Endothelial cell of hepatic sinusoid (primary cell): ENCODE data around the gene PLAAT1.

Source experiments
- in situ Hi-C: cut with HindIII; loops from 2 replicates; pipeline ENCODE4 v1.10.0; 2017; ENCODE audit warnings: low sequenced_read_pairs

PLAAT1 gene

GRCh38 chr3:193250492-193250891, 9.5 kb downstream of the PLAAT1 start:
- in situ Hi-C loops = no loop called here

DNA sequence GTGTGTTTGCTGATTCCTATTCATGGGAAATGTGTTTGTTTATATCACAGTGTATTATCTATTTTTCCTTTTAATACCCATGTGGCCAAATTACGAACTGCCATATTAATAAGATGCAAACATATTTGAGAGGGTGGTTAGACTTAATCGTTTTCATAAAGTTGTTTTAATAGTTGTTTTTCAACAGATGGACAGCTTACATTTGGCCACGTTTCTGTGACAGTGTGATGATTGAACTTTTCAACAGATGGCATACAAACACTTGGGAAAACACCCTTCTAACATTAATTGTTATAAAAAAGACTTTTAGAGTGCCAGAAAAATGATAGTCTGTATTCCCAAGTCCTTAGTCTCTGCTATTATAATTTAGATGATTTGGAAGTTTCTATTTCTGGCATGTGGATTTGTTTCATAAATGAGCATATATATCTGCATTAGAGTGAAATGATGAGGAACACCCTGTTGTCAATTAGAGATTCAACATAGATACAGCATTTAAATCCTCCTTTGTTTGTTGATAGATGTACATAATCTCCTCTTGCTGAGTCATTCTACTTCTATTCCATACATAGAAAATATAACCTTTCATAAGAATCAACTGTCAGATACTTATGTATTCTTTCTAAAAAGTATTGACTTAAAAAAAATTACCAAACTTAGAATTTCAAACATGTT, 13.1 kb downstream of the PLAAT1 start:
- in situ Hi-C loops = no loop called here

DNA sequence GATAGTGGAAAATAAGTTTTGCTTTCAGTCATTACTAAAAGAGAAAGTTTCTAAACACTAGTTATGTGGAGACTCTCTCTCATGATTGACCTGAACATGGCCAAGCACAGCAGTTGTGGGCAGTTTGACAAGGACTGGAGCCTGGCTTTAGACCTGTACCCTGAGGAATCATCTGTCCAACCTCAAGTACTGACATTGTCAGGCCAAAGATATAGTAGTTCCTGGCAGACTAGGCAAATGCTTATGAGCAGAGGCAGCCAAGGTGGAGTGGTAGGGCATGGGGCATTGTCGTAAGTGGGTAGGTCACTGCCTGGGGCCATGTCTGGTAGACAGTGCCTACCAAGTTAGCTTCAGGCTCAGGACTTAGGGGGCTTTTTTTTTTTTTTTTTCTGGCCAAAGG, 20.9 kb downstream of the PLAAT1 start:
- in situ Hi-C loops = no loop called here

GRCh38 chr3:193262707-193263106, 21.7 kb downstream of the PLAAT1 start:
- in situ Hi-C loops = no loop called here

DNA sequence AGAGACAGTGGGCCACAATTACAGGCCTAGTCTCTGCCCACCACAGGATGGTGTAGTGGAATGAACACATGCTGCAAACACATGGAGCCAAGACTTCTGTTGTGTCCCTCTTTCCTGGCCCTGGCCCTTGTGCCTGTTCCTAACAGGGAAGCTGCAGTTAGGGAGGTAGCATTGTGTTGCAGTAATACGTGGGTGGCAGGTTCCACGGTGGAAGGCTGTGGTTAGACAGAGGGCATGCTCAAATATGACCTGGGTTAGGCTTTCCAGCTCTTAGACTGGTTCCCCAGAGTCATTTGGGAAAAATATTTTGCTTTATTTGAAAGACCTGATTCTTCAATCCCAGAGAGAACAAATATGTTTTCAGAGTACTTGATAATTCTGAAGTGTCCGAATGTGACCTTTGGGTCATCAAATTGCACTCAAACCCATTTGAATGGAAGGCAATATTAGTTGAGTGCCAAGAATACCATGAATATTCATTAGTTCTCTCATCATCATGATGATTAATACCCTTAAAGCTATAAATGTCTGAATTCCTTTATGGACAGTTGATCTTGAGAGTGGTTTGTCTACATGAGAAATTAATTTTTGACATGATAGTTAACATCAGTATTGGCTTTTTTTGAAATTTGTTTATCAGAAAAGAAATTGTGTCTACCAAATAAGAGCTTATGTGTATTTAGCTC, 28.5 kb downstream of the PLAAT1 start:
- in situ Hi-C loops = no loop called here

- in situ Hi-C loops = no loop called here
Measured at GRCh38 chr3:193270451-193270850, 29.4 kb downstream of the PLAAT1 start.

- in situ Hi-C loops = no loop called here
Measured at GRCh38 chr3:193271101-193271840, 30.2 kb downstream of the PLAAT1 start.

- in situ Hi-C loops = no loop called here
Measured at GRCh38 chr3:193292386-193292785, 51.4 kb downstream of the PLAAT1 start.

DNA sequence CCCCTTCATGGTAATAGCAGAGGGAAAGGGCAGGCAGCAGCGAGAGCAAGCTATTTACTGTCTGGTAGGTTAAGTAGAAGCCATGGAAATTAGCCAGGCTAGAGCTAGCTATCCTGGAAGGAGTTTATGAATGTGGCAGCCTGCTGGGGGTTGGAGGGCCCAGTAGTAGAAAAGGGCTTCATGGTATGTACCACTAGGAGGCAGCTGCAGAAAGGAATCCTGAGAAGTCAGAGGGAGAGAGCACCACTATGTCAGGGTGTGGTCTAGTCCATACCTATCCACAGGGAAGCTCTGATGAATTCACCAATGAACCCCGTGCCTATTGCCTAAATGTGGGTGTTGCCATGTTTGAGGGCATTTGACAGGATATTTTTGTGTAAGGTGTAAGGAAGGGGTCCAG, 55.0 kb downstream of the PLAAT1 start:
- in situ Hi-C loops = no loop called here

DNA sequence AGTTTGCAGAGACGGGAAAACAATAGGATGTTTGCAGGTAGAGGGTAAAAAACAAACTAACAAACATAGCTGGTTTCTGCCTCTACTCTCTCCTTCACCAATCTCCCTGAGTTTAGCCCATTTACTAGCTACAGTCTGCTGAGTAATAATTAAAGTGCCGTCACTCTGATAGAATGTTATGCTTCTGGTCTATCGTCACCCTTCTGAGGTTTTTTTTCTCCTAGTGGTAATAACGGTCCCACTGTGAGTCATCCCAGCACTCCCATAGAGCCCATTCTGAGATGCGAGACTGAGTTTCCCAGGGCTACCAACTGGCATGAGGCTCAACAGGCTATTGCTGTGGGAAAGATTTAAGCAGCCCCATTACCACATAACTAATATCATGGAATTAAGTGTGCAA, 56.4 kb downstream of the PLAAT1 start:
- in situ Hi-C loops = no loop called here

GRCh38 chr3:193301433-193301832, 60.4 kb downstream of the PLAAT1 start:
- in situ Hi-C loops = loop anchor here (5.0 kb wide), 1 partner anchor 66 kb away; no protein-coding TSS in a partner anchor

- in situ Hi-C loops = no loop called here
Measured at GRCh38 chr3:193305356-193305755, 64.3 kb downstream of the PLAAT1 start.

- in situ Hi-C loops = no loop called here
Measured at GRCh38 chr3:193310914-193311723, 70.1 kb downstream of the PLAAT1 start.

GRCh38 chr3:193313061-193313958, 72.3 kb downstream of the PLAAT1 start:
- in situ Hi-C loops = no loop called here

DNA sequence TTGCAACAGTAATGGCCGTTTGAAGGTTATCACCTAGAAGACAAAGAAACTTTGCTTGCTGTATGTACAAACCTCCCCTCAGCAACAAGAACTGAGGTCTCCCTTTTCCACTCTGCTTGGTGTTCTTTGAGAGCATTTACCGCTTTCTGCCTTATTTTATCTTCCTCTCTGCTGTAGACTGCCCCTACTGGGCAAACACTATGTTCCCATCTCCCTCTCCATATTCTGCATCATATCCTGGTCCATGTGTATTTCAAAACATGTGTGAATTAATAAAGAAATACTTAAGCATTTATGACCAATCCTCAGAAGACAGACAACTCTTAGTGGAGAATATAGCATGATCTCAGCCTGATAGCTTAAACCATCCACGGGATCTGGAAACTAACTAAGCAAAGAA, 73.1 kb downstream of the PLAAT1 start:
- in situ Hi-C loops = no loop called here

DNA sequence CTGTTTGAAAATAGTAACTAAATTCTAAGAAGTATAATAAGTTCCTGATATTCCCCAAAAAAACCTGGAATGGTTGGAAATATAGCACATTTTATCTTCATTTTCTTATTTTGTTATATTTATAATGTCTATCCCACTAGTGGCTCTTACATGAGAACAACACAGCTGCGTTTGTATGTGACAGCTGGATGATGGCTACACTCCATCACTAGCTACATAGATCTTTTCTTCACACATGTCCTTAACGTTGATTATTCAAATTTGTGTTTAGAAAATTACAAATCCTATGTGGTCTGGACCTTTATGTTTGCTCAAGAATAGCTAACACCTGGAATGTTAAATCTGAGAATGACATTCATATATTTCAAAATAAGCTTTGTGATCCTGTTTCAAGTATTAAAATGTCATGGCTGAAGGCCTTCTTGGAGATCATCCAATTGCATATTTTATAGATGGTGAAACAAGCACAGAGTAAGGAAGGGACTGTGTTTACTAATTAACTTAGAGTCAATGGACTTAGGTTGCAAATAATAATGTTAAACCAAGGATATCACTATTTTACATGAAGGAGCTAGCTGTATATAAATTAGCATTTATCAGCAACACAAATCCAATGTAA, 76.8 kb downstream of the PLAAT1 start:
- in situ Hi-C loops = no loop called here
